ENCODE results near the gene PRKAR2B. TPM values are rescaled to one million over a fixed set of nuclear protein-coding genes. Genes with fewer than 3 reads are reported as not detected.

PRKAR2B gene
- total RNA-seq, 1 experiment from 2014 or later, result 15.1 TPM

- no peak for TF ChIP-seq RAD21 (IDR thresholded peaks at IDR 0.05; ENCODE audit: low read depth)
- TF ChIP-seq SP1 (IDR thresholded peaks at IDR 0.05; ENCODE audit: low read depth), result no peak
- no peak for TF ChIP-seq POLR2AphosphoS5 (IDR thresholded peaks at IDR 0.05; ENCODE audit: low read depth, low read length)
- TF ChIP-seq POLR2A (IDR thresholded peaks at IDR 0.05; ENCODE audit: borderline replicate concordance, extremely low read depth, insufficient read depth, insufficient read length), result no peak
- no peak for TF ChIP-seq CEBPB (IDR thresholded peaks at IDR 0.05; ENCODE audit: low read depth)
Measured at GRCh38 chr7:107002126-107002525, 42.4 kb upstream of the PRKAR2B start (continued).

- BruUV-seq (replicated peaks), result no TSS peak
- H3K4me2 ChIP-seq (ENCODE audit: low read length), result no peak overlapping the region
- ChIA-PET POLR2A (no interaction called here), CTCF (interaction anchor here (0.6 kb wide), 1 partner anchor 598 kb away, joined by 3 read pairs; no protein-coding TSS in a partner anchor), RAD21 (ENCODE audit: low non-redundant PET in 1 of 2, low total read pairs in 2 of 2, uncharacterized antibody in 2 of 2, unreplicated experiment in 2 of 2) (no interaction called here)
- no peak overlapping the region for H3K27ac ChIP-seq (ENCODE audit: low read depth, low read length)
- no peak for TF ChIP-seq ZBTB33 (IDR thresholded peaks at IDR 0.05; ENCODE audit: extremely low read depth, insufficient replicate concordance, low read length)
- TF ChIP-seq ZFX (IDR thresholded peaks at IDR 0.05), result no peak
- TF ChIP-seq ZNF274 (IDR thresholded peaks at IDR 0.05; ENCODE audit: low read depth, low read length), result no peak
- TF ChIP-seq YY1 (IDR thresholded peaks at IDR 0.05; ENCODE audit: extremely low read depth, insufficient replicate concordance, low read depth, low read length), result no peak
- no peak for TF ChIP-seq SIN3A (IDR thresholded peaks at IDR 0.05; ENCODE audit: low read depth)
- H3K9ac ChIP-seq (ENCODE audit: low read length), result no peak overlapping the region
- ATAC-seq (no peak), DNase-seq (ENCODE audit: low read depth, low spot score) (no peak)
- H3K27me3 ChIP-seq (ENCODE audit: insufficient read depth, low read length), result no peaks in the 10 kb centered on the region
- H3K36me3 ChIP-seq (ENCODE audit: control insufficient read depth in 1 of 2, insufficient read depth in 2 of 2, low read length in 2 of 2), result no peaks in the 10 kb centered on the region
- H3K4me3 ChIP-seq (replicated peaks in 1 of 2; ENCODE audit: low read depth in 1 of 2, low read length in 2 of 2), result no peak overlapping the region
- intact Hi-C loops (cut with micrococcal nuclease), result no loop called here
- H3K9me3 ChIP-seq (ENCODE audit: control insufficient read depth in 1 of 2, insufficient read depth in 1 of 2, low read depth in 1 of 2, low read length in 2 of 2), result no peaks in the 10 kb centered on the region
- H4K20me1 ChIP-seq (ENCODE audit: insufficient read depth), result no peaks in the 10 kb centered on the region
- H3K9me2 ChIP-seq (ENCODE audit: insufficient read depth), result no peaks in the 10 kb centered on the region
- H3K4me1 ChIP-seq (ENCODE audit: control insufficient read depth in 1 of 2, insufficient read depth in 2 of 2, low read length in 2 of 2), result no peaks in the 10 kb centered on the region
- H2AFZ ChIP-seq (ENCODE audit: low read depth, low read length, poor library complexity, severe bottlenecking), result no peak overlapping the region
- no peaks in the 10 kb centered on the region for H3K79me2 ChIP-seq (ENCODE audit: insufficient read depth, low read length)
Measured at GRCh38 chr7:107002529-107002998, 41.9 kb upstream of the PRKAR2B start.
